Erythroblast (primary cell): ENCODE results near the gene CDC20.

Experiments
- GATA1 ChIP-seq: IDR thresholded peaks from 2 replicates; pipeline ENCODE4 v1.6.1; 2011; ENCODE audit warnings: low read depth, mild to moderate bottlenecking, control low read depth, low read length, moderate library complexity
- POLR2A ChIP-seq: IDR thresholded peaks from 2 replicates; pipeline ENCODE4 v1.6.1; 2011; ENCODE audit warnings: mild to moderate bottlenecking, low read length

GRCh38 chr1:43348809-43349593 lies 9.8 kb upstream of the CDC20 start:
- TF ChIP-seq POLR2A, result no peak
- no peak for TF ChIP-seq GATA1
